Mammary epithelial cell (primary cell): ENCODE measurements around the gene NDUFAF2.

Experiments used
- EZH2 ChIP-seq: IDR thresholded peaks from 2 replicates; pipeline ENCODE4 v1.6.1; 2012; ENCODE audit warnings: low read length, inconsistent platforms, borderline replicate concordance
- TF ChIP-seq, protein P1 (sequence below), 2 donors: IDR thresholded peaks in 1 of 2; conservative IDR thresholded peaks in 1 of 2; 2 replicates each; pipeline ENCODE4 v1.5.1; 2011 to 2012; ENCODE audit warnings: inconsistent platforms in 2 of 2, low read length in 2 of 2, mild to moderate bottlenecking in 2 of 2, control low read depth in 1 of 2, low read depth in 1 of 2; ENCODE audit not compliant: insufficient read depth in 1 of 2; ENCODE audit errors: extremely low read depth in 1 of 2

DNA sequence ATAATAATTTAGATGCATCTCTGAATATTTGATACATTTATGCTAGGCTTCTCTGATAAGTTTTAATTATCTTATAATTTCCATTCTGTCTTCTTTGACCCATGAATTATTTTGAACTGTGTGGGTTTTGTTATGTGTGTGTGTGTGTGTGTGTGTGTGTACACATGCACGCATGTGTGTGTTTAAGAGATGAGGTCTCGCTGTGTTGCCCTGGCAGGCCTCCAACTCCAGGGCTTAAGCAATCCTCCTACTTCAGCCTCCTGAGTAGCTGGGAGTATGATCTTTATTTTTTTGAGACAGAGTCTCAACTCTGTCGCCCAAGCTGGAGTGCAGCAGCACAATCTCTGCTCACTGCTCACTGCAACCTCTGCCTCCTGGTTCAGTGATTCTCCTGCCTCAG, 75.4 kb downstream of the NDUFAF2 start:
- TF ChIP-seq, protein P1, sequence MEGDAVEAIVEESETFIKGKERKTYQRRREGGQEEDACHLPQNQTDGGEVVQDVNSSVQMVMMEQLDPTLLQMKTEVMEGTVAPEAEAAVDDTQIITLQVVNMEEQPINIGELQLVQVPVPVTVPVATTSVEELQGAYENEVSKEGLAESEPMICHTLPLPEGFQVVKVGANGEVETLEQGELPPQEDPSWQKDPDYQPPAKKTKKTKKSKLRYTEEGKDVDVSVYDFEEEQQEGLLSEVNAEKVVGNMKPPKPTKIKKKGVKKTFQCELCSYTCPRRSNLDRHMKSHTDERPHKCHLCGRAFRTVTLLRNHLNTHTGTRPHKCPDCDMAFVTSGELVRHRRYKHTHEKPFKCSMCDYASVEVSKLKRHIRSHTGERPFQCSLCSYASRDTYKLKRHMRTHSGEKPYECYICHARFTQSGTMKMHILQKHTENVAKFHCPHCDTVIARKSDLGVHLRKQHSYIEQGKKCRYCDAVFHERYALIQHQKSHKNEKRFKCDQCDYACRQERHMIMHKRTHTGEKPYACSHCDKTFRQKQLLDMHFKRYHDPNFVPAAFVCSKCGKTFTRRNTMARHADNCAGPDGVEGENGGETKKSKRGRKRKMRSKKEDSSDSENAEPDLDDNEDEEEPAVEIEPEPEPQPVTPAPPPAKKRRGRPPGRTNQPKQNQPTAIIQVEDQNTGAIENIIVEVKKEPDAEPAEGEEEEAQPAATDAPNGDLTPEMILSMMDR (conservative IDR thresholded peaks at IDR 0.05 in 1 of 2, IDR thresholded peaks at IDR 0.05 in 1 of 2; ENCODE audit: extremely low read depth in 1 of 2, insufficient read depth in 1 of 2, low read depth in 1 of 2, low read length in 2 of 2), result no peak
- TF ChIP-seq EZH2, result no peak
